Astrocyte (in vitro differentiated cells and primary cell): ENCODE results near the gene DOCK11.

Experiments
- EZH2 ChIP-seq: IDR thresholded peaks from 2 replicates; pipeline ENCODE4 v1.6.1; 2012; ENCODE audit warnings: mild to moderate bottlenecking, low read length, inconsistent platforms; ENCODE audit not compliant: insufficient read depth
- TF ChIP-seq, protein P1 (sequence below): IDR thresholded peaks from 2 replicates; pipeline ENCODE4 v1.5.1; 2011; ENCODE audit warnings: low read depth, mild to moderate bottlenecking, inconsistent platforms, low read length, moderate library complexity; ENCODE audit not compliant: insufficient read depth

DNA sequence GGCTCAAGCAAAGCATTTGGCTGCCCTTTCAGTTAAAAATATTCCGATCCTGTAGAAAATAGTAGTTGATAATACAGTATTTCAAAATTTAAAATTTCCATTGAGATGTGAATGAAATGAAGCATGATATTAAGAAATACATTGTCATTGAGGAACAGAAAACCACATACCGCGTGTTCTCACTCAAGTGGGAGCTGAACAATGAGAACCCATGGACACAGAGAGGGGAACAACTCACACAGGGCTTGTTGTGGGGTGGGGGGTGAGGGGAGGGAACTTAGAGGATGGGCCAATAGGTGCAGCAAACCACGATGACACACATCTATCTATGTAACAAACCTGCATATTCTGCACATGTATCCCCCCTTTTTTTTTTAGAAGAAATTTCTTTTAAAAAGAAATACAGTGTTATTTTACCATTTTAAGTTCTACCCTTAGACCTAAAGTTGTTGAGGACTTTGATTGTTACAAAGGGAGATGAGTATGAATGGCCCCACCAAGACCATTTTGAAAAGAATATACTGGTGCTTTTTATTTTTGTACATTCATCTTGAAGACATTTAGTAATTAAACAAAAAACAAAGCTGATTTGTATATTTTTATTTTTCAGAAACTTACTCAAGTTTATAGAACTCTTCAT lies 179.8 kb downstream of the DOCK11 start:
- TF ChIP-seq, protein P1, sequence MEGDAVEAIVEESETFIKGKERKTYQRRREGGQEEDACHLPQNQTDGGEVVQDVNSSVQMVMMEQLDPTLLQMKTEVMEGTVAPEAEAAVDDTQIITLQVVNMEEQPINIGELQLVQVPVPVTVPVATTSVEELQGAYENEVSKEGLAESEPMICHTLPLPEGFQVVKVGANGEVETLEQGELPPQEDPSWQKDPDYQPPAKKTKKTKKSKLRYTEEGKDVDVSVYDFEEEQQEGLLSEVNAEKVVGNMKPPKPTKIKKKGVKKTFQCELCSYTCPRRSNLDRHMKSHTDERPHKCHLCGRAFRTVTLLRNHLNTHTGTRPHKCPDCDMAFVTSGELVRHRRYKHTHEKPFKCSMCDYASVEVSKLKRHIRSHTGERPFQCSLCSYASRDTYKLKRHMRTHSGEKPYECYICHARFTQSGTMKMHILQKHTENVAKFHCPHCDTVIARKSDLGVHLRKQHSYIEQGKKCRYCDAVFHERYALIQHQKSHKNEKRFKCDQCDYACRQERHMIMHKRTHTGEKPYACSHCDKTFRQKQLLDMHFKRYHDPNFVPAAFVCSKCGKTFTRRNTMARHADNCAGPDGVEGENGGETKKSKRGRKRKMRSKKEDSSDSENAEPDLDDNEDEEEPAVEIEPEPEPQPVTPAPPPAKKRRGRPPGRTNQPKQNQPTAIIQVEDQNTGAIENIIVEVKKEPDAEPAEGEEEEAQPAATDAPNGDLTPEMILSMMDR = no peak
- TF ChIP-seq EZH2 = no peak
